Esophagus mucosa (tissue), 1 donor: ENCODE data around the gene CFHR4. TPM values are rescaled to one million over a fixed set of nuclear protein-coding genes. Genes with fewer than 3 reads are reported as not detected.
"Not testable (repeated sequence)": the region's sequence is repeated elsewhere in the genome, so short reads cannot be mapped to it uniquely, and the experiment has no call there.

Source experiments
- ATAC-seq: fragments of 200-7000 bp; cut with Tn5 transposase; one replicate; pipeline ENCODE4 v1.9.1; 2020
- total RNA-seq: library from RNA; stranded (reverse); gene quantifications from one replicate; pipeline ENCODE4 v1.2.4, GENCODE V29; 2023
- donor health status: DM: yes; HTN: yes; CAD: no.

The CFHR4 gene
- total RNA-seq, 1 donor from 2014 or later = not detected

DNA sequence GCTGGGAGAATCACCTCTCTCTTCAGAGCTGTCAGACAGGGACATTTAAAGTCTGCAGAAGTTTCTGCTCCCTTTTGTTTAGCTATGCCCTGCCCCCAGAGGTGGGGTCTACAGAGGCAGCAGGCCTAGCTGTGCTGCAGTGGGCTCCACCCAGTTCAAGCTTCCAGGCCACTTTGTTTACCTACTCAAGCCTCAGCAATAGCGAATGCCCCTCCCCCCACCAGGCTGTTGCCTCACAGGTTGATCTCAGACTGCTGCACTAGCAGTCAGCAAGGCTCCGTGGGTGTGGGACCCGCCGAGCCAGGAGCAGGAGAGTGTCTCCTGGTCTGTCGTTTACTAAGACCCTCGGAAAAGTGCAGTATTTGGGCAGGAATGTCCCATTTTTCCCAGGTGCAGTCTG, 53.6 kb downstream of the CFHR4 start:
- not testable (repeated sequence) for ATAC-seq

DNA sequence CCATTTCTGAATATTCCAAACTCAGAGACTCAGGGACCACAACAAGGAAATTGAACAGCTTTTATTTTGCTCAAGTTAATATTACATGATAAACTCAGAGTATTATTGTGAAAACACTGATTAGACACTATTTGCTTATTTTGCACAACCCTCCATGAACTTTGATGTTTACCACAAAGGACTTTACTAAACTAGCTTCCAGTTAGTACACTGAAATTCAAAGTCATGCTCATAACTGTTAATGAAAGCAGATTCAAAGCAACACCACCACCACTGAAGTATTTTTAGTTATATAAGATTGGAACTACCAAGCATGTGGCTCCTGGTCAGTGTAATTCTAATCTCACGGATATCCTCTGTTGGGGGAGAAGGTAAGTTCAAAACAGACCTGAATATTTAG, 55.7 kb downstream of the CFHR4 start, which contains the start of gene CFHR2:
Gene CFHR2, plus strand, starts transcription at position 171 of the 400 bp plus-strand sequence. Its CDS starts 143 bp downstream, at position 314.
- ATAC-seq = not testable (repeated sequence)

DNA sequence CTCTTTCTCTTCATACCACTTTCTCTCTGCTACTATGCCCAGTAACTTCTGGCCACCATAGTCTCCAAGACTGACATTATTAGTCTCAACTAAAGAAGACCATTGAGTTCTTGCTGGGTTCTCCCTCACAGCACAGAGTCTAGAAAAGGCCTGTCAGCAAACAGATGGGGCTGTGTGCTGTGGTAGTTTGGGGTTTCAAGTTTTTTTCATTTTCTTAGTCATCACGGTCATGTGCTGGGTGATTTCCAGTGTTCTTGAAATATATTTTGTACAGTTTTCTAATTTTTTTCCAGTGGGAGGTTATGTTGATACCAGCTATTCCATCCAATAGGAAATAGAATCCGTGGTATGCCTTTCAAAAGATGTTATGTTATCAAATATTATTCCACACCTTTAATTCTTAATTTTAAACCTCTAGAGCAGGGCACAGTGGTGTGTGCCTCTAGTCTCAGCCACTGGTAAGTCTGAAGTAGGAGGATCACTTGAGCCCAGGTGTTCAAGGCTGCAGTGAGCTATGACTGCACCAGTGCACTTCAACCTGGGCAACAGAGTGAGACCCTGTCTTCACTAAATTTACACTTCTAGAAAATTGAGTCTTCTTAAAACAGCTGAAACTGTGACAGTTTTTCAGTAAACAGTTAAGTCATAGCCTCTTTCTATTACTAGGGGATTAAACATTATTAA, 64.0 kb downstream of the CFHR4 start:
- ATAC-seq = no peak

DNA sequence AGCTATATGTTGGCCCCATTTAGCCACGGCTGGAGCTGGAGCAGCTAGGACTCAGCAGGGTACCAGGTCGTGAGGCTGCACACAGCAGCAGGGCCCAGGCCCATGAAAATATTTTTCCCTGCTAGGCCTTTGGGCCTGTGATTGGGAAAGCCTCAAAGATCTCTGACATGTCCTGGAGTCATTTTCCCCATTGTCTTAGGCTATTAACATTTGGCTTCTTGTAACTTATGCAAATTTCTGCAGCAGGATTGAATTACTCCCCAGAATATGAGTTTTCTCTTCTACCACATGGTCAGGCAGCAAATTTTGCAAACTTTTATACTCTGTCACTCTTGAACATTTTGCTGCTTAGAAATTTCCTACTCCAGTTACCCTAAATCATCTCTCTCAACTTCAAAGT, 66.9 kb downstream of the CFHR4 start:
- no peak for ATAC-seq

DNA sequence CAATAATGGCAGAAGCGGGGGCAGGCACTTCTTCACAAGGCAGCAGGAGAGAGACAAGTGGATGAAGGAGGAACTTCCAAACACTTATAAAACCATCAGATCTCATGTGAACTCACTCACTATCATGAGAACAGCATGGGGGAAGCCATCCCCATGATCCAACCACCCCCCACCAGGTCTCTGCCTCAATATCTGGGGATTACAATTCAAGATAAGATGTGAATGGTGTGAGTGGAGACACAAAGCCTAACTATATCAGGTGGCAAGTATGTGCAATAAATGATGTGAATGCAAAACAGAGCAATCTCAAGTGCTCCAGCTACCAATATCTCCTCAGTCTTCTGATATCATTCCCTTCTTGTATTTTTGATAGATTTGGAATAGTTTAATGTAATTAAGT, 68.1 kb downstream of the CFHR4 start:
- no peak for ATAC-seq

DNA sequence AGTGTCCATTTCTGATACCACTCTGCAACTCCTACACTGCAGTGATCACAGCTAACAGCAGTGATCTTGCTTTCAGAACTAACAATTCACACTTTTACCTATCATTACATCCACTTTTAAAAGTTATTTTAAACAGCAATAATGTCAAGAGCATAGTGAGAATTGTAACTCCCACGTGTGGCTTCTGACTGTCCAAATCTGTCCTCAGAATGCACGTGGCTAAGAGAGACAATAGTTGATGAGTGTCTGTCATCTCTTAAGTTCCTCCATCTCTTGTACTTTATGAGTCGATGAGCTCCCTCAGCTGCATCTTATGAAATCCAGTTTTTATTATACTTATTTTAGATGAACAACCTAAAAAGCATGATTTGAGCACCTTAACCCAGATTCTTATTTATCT, 73.0 kb downstream of the CFHR4 start:
- no peak for ATAC-seq

Other genes with a start within 250 kb of the CFHR4 start
- gene CFH, start 236.0 kb upstream of the CFHR4 start, total RNA-seq = 33.9 TPM
- 0.36 TPM for gene CFHR3, start 113.2 kb upstream of the CFHR4 start, total RNA-seq
- gene CFHR1, start 68.3 kb upstream of the CFHR4 start, total RNA-seq = 0.60 TPM
- gene CFHR2, start 55.7 kb downstream of the CFHR4 start, total RNA-seq = not detected
- not detected for gene CFHR5, start 89.5 kb downstream of the CFHR4 start, total RNA-seq
- not detected for gene F13B, start 179.2 kb downstream of the CFHR4 start, total RNA-seq